Measurements from ENCODE around the gene SORCS2. TPM values are rescaled to one million over a fixed set of nuclear protein-coding genes. Genes with fewer than 3 reads are reported as not detected.

SORCS2 gene
- total and polyA plus RNA-seq, 2 experiments from 2014 or later = 0.92 to 6.9 TPM

GRCh38 chr4:7291372-7292114 lies 99.2 kb downstream of the SORCS2 start:
- no peak overlapping the region for H3K27ac ChIP-seq
- peak in 1 of 2 donors; percentile 25 for DNase-seq (ENCODE audit: low read depth in 1 of 2, low spot score in 1 of 2)
- no peaks in the 10 kb centered on the region for H3K27me3 ChIP-seq
- TF ChIP-seq CTCF (IDR thresholded peaks at IDR 0.05; ENCODE audit: low read depth, low read length) = no peak
- H3K9me3 ChIP-seq (ENCODE audit: low read depth) = no peaks in the 10 kb centered on the region
- no peaks in the 10 kb centered on the region for H3K36me3 ChIP-seq
- no peaks in the 10 kb centered on the region for H3K4me1 ChIP-seq (ENCODE audit: low read depth)
- no peak overlapping the region for H3K4me3 ChIP-seq

GRCh38 chr4:7293703-7294102 lies 101.4 kb downstream of the SORCS2 start:
- Histone ChIP-seq H3K9me3 (ENCODE audit: low read depth) (no peaks in the 10 kb centered on the region), H3K27me3 (no peaks in the 10 kb centered on the region), H3K4me3 (no peak overlapping the region), H3K36me3 (no peaks in the 10 kb centered on the region), H3K27ac (no peak overlapping the region), H3K4me1 (ENCODE audit: low read depth) (no peaks in the 10 kb centered on the region)
- peak in 1 of 2 donors; percentile 35 for DNase-seq (ENCODE audit: low read depth in 1 of 2, low spot score in 1 of 2)
- TF ChIP-seq CTCF (IDR thresholded peaks at IDR 0.05; ENCODE audit: low read depth, low read length) = no peak

GRCh38 chr4:7294176-7294756 lies 101.9 kb downstream of the SORCS2 start:
- no peak for TF ChIP-seq CTCF (IDR thresholded peaks at IDR 0.05; ENCODE audit: low read depth, low read length)
- Histone ChIP-seq H3K4me1 (ENCODE audit: low read depth) (no peaks in the 10 kb centered on the region), H3K4me3 (no peak overlapping the region), H3K27ac (no peak overlapping the region), H3K27me3 (no peaks in the 10 kb centered on the region), H3K9me3 (ENCODE audit: low read depth) (no peaks in the 10 kb centered on the region), H3K36me3 (no peaks in the 10 kb centered on the region)
- DNase-seq (ENCODE audit: low read depth in 1 of 2, low spot score in 1 of 2) = no peak

- TF ChIP-seq CTCF (IDR thresholded peaks at IDR 0.05; ENCODE audit: low read depth, low read length) = peak; percentile 5
- H3K27me3 ChIP-seq = no peaks in the 10 kb centered on the region
- H3K27ac ChIP-seq = no peak overlapping the region
- no peaks in the 10 kb centered on the region for H3K36me3 ChIP-seq
- H3K4me3 ChIP-seq = no peak overlapping the region
- no peaks in the 10 kb centered on the region for H3K4me1 ChIP-seq (ENCODE audit: low read depth)
- DNase-seq (ENCODE audit: low read depth in 1 of 2, low spot score in 1 of 2) = peak in 1 of 2 donors; percentile 71
- H3K9me3 ChIP-seq (ENCODE audit: low read depth) = no peaks in the 10 kb centered on the region
Measured at GRCh38 chr4:7295197-7295910, 103.0 kb downstream of the SORCS2 start.

- no peaks in the 10 kb centered on the region for H3K27me3 ChIP-seq
Measured at GRCh38 chr4:7295911-7296660, 103.7 kb downstream of the SORCS2 start.

More at GRCh38 chr4:7295911-7296660, 103.7 kb downstream of the SORCS2 start:
- Histone ChIP-seq H3K27ac (no peak overlapping the region), H3K4me3 (no peak overlapping the region), H3K9me3 (ENCODE audit: low read depth) (no peaks in the 10 kb centered on the region), H3K4me1 (ENCODE audit: low read depth) (no peaks in the 10 kb centered on the region), H3K36me3 (no peaks in the 10 kb centered on the region)
- TF ChIP-seq CTCF (IDR thresholded peaks at IDR 0.05; ENCODE audit: low read depth, low read length) = peak; percentile 53
- DNase-seq (ENCODE audit: low read depth in 1 of 2, low spot score in 1 of 2) = peak; percentile 35 to 39

Data from cardiac muscle cell (in vitro differentiated cells and primary cell).